ENCODE measurements around the gene CD86.

- TF ChIP-seq CTCF (IDR thresholded peaks at IDR 0.05 in 8 of 11, conservative IDR thresholded peaks at IDR 0.05 in 3 of 11) (no peak), POLR2AphosphoS5 (IDR thresholded peaks at IDR 0.05) (no peak)
Measured at GRCh38 chr3:122014741-122015140, 40.4 kb upstream of the CD86 start.

Data from spleen (tissue), 7 donors.